GM12878 (cell line): ENCODE data around the gene THBS1. TPM values are rescaled to one million over a fixed set of nuclear protein-coding genes. Genes with fewer than 3 reads are reported as not detected.

Source experiments
- ATAC-seq: fragments of 200-7000 bp; cut with Tn5 transposase; 3 replicates; pipeline ENCODE4 v1.9.1; 2020; ENCODE audit warnings: mild to moderate bottlenecking, moderate library complexity
- BruUV-seq: library from RNA; stranded (reverse); fragments of 400-500 nt; replicated peaks from 2 replicates; lab custom pipeline; 2021; lab: Mats Ljungman, UMichigan
- CTCF ChIA-PET: fragments of 300-600 bp; sonication (Branson Sonifier 250); formaldehyde crosslinking; extraction: SDS; loops from one replicate; lab custom pipeline; 2021; ENCODE audit warnings: inconsistent platforms; lab: Yijun Ruan, JAX
- POLR2A ChIA-PET: fragments of 350-600 bp; formaldehyde crosslinking; extraction: SDS; loops from one replicate; lab custom pipeline; 2021; ENCODE audit warnings: inconsistent platforms; lab: Charles Lee
- RAD21 ChIA-PET: fragments of 300-600 bp; sonication (Branson Sonifier 250); formaldehyde crosslinking; loops from one replicate; lab custom pipeline; 2023; ENCODE audit warnings: antibody characterized with exemption; ENCODE audit not compliant: unreplicated experiment; lab: Charles Lee
- SMC1A ChIA-PET: fragments of 300-600 bp; sonication (Branson Sonifier 250); formaldehyde crosslinking; loops from one replicate; lab custom pipeline; 2023; ENCODE audit not compliant: unreplicated experiment, uncharacterized antibody; lab: Charles Lee
- DNase-seq: peaks from one replicate; pipeline ENCODE4 v3.0.0-alpha.2; 2011; ENCODE audit warnings: low read depth, low spot score
- FAIRE-seq: peaks from 3 replicates; lab custom pipeline; 2011; peaks lifted over from hg19 to GRCh38; lab: Jason Lieb, UNC
- H2AFZ ChIP-seq: 2 replicates; pipeline ENCODE4 v1.6.0; 2011; ENCODE audit warnings: low read depth, low read length, control low read depth; ENCODE audit not compliant: control insufficient read depth
- H3K27ac ChIP-seq: 2 replicates; pipeline ENCODE4 v1.5.1; 2011; ENCODE audit warnings: control low read depth; ENCODE audit not compliant: control insufficient read depth, insufficient read depth
- H3K27me3 ChIP-seq, 2 experiments: replicated peaks in 1 of 2; 2 replicates each; pipeline versions ENCODE4 v1.6.0 to v1.6.1; 2011; ENCODE audit warnings: low read length in 1 of 2; ENCODE audit not compliant: control insufficient read depth in 2 of 2, insufficient read depth in 2 of 2
- H3K36me3 ChIP-seq, 2 experiments: 2 replicates each; pipeline ENCODE4 v1.5.1; 2011; ENCODE audit warnings: low read length in 1 of 2; ENCODE audit not compliant: control insufficient read depth in 2 of 2, insufficient read depth in 2 of 2
- H3K4me1 ChIP-seq: 2 replicates; pipeline ENCODE4 v1.6.1; 2011; ENCODE audit warnings: mild to moderate bottlenecking, low read length, moderate library complexity, mixed read lengths; ENCODE audit not compliant: control insufficient read depth, insufficient read depth
- H3K4me2 ChIP-seq: 2 replicates; pipeline ENCODE4 v1.6.0; 2011; ENCODE audit warnings: control low read depth; ENCODE audit not compliant: control insufficient read depth, insufficient read depth
- H3K4me3 ChIP-seq: fragments of 200-600 bp; sonication (generic); 2 replicates; pipeline ENCODE4 v1.5.1; 2016
- H3K79me2 ChIP-seq: 2 replicates; pipeline ENCODE4 v1.6.0; 2011; ENCODE audit warnings: low read length; ENCODE audit not compliant: control insufficient read depth, insufficient read depth
- H3K9ac ChIP-seq: 2 replicates; pipeline ENCODE4 v1.8.0; 2011; ENCODE audit warnings: low read length, control low read depth, mixed read lengths; ENCODE audit not compliant: control insufficient read depth, insufficient read depth
- H3K9me3 ChIP-seq: replicated peaks from 3 replicates; pipeline ENCODE4 v1.5.1; 2011; ENCODE audit warnings: mild to moderate bottlenecking, low read length; ENCODE audit not compliant: control insufficient read depth, insufficient read depth
- H4K20me1 ChIP-seq: 2 replicates; pipeline ENCODE4 v1.6.0; 2011; ENCODE audit not compliant: control insufficient read depth, insufficient read depth
- CREB1 ChIP-seq: IDR thresholded peaks from 2 replicates; pipeline ENCODE4 v1.6.1; 2012; ENCODE audit warnings: low read depth, mild to moderate bottlenecking, inconsistent platforms
- FOXK2 ChIP-seq: fragments of 450-650 bp; IDR thresholded peaks from 2 replicates; pipeline ENCODE4 v1.6.1; 2017; ENCODE audit warnings: mild to moderate bottlenecking, moderate library complexity
- HCFC1 ChIP-seq: fragments of 150-350 bp; IDR thresholded peaks from 2 replicates; pipeline ENCODE4 v1.6.1; 2014; ENCODE audit warnings: low read length
- IKZF2 ChIP-seq, 2 experiments: fragments of 450-650 bp; IDR thresholded peaks; 2 replicates each; pipeline ENCODE4 v1.6.1; 2017; ENCODE audit warnings: mild to moderate bottlenecking in 2 of 2, moderate library complexity in 2 of 2
- PML ChIP-seq: IDR thresholded peaks from 2 replicates; pipeline ENCODE4 v1.6.1; 2012; ENCODE audit warnings: low read length, inconsistent platforms
- RAD51 ChIP-seq: fragments of 450-650 bp; IDR thresholded peaks from 2 replicates; pipeline ENCODE4 v1.6.1; 2016; ENCODE audit warnings: moderate library complexity, mild to moderate bottlenecking, inconsistent platforms
- SMAD5 ChIP-seq: IDR thresholded peaks from 2 replicates; pipeline ENCODE4 v1.6.1; 2016; ENCODE audit warnings: antibody characterized with exemption, low read depth
- ZSCAN29 ChIP-seq: fragments of 450-650 bp; IDR thresholded peaks from 2 replicates; pipeline ENCODE4 v1.6.1; 2017; ENCODE audit warnings: mild to moderate bottlenecking, moderate library complexity
- WGBS: methylation state at CpG from one replicate; pipeline ENCODE4 v1.1.6; 2016; ENCODE audit warnings: low lambda C conversion rate; ENCODE audit not compliant: insufficient replicate concordance, insufficient coverage; ENCODE audit errors: missing lambda C conversion rate; 5-methylcytosine and 5-hydroxymethylcytosine counted together
- in situ Hi-C: fragments of 300-500 bp; cut with MboI; formaldehyde crosslinking; loops from 9 replicates; pipeline ENCODE4 v1.14.3; 2018; ENCODE audit warnings: mixed read lengths
- intact Hi-C: fragments of 100-400 bp; cut with micrococcal nuclease; formaldehyde crosslinking; loops from one replicate; pipeline ENCODE4 v1.14.2; 2022; ENCODE audit not compliant: unreplicated experiment
- polyA plus RNA-seq, 11 experiments: library from polyadenylated mRNA; depleted of rRNA in 4 of 11; unstranded in 6 of 11; stranded (reverse) in 5 of 11; fragments of >200 nt; fragmentation: Nextera tagmentation in 4 of 11; fragmentation: Illumina TruSeq in 1 of 11; extraction: Ambion mirVana in 4 of 11; extraction: Trizol in 1 of 11; gene quantifications; 1 replicate in 1 of 11; 2 replicates in 10 of 11; pipeline versions ENCODE4 v1.2.1 to v1.2.3, GENCODE V29; 2011 to 2016; ENCODE audit warnings: inconsistent platforms in 2 of 11, missing spikeins in 2 of 11, low read depth in 1 of 11
- total RNA-seq, 4 experiments: library from RNA; depleted of rRNA in 3 of 4; stranded (reverse); fragments of >200 nt in 3 of 4; fragmentation: Illumina TruSeq in 1 of 4; extraction: Trizol in 1 of 4; gene quantifications; 2 replicates each; pipeline versions ENCODE4 v1.2.1 to v1.2.3, GENCODE V29; 2013 to 2021
- TF ChIP-seq, protein P1 (sequence below): fragments of 450-650 bp; IDR thresholded peaks from 2 replicates; pipeline ENCODE4 v1.6.1; 2017; ENCODE audit warnings: low read depth, mild to moderate bottlenecking, moderate library complexity
- TF ChIP-seq, protein P2 (sequence below): fragments of 450-650 bp; IDR thresholded peaks from 2 replicates; pipeline ENCODE4 v1.6.1; 2017; ENCODE audit warnings: mild to moderate bottlenecking, low read depth, inconsistent platforms; ENCODE audit not compliant: poor library complexity, severe bottlenecking

Gene THBS1
- total and polyA plus RNA-seq, 10 of the 15 experiments (the other 5 are each of a cell fraction or from before 2014, with no cell fraction given): under 0.01 to 1.5 (median 0.23) TPM; not detected in 3

DNA sequence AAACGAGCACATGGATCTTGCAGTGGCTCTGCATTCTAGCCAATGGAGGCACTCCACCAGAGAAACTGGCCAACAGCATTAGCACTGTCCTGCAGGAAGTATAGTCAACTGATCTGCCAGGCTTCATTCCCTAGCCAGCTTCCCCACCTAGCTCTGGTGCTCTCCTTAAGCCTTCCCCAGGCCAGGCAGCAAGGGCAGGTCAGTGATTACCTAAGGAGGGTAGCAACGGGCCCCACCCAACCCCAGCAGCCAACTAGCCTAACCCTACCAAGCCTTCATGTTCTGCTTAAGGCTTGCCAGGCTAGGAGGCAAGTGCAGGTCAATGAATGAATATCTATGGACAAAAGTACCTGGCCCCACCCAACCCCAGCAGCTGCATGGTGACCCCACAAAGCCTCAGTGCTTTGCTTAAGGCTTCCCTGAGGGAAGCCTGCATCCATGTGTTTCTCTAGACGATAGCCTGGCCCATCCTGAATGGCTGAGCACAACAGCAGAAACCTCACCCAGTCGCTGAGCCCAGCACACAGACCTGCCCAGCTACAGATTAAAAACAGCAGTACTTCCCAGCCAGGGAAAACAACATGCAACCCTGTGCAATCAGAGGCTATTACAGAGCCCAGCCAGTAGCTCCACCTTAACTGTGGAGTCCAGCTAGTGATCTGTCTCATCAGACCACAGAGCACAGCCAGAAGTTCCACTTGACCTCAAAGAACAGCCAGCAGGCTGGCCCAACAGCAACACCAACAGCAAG, 28.5 kb downstream of the THBS1 start:
- POLR2A ChIA-PET: no interaction called here
- no peak overlapping the region for H3K4me2 ChIP-seq
- no peak for FAIRE-seq

More for the DNA sequence above, 28.5 kb downstream of the THBS1 start:
- ChIA-PET RAD21 (interaction anchor here (1.5 to 2.3 kb wide), 2 partner anchors 13 to 148 kb away, joined by 3 to 6 read pairs; no protein-coding TSS in a partner anchor), SMC1A (interaction anchor here (1.0 to 4.4 kb wide), 4 partner anchors 10 to 147 kb away, joined by 3 to 32 read pairs (median 6); no protein-coding TSS in a partner anchor), CTCF (interaction anchor here (1.2 to 1.4 kb wide), 2 partner anchors 8 to 12 kb away, joined by 3 to 4 read pairs; no protein-coding TSS in a partner anchor)
- intact Hi-C loops (no loop called here), in situ Hi-C loops (no loop called here)
- Histone ChIP-seq H3K27me3 (peaks cover 0 to 2% of the 10 kb centered on the region in 2 experiments; a peak in 1 of 4 replicates), H3K4me3 (no peak overlapping the region), H2AFZ (no peak overlapping the region), H3K9me3 (peaks cover 5% of the 10 kb centered on the region; the same call in 2 of the 3 replicates), H3K27ac (no peak overlapping the region), H4K20me1 (no peaks in the 10 kb centered on the region), H3K79me2 (no peaks in the 10 kb centered on the region), H3K9ac (no peak overlapping the region), H3K4me1 (no peaks in the 10 kb centered on the region), H3K36me3 (no peaks in the 10 kb centered on the region)
- TF ChIP-seq IKZF2 (IDR thresholded peaks at IDR 0.05) (no peak), PML (no peak), RAD51 (no peak), HCFC1 (no peak), CREB1 (no peak), SMAD5 (no peak), FOXK2 (no peak), ZSCAN29 (no peak)
- TF ChIP-seq, protein P1, sequence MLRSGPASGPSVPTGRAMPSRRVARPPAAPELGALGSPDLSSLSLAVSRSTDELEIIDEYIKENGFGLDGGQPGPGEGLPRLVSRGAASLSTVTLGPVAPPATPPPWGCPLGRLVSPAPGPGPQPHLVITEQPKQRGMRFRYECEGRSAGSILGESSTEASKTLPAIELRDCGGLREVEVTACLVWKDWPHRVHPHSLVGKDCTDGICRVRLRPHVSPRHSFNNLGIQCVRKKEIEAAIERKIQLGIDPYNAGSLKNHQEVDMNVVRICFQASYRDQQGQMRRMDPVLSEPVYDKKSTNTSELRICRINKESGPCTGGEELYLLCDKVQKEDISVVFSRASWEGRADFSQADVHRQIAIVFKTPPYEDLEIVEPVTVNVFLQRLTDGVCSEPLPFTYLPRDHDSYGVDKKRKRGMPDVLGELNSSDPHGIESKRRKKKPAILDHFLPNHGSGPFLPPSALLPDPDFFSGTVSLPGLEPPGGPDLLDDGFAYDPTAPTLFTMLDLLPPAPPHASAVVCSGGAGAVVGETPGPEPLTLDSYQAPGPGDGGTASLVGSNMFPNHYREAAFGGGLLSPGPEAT: no peak
- TF ChIP-seq, protein P2, sequence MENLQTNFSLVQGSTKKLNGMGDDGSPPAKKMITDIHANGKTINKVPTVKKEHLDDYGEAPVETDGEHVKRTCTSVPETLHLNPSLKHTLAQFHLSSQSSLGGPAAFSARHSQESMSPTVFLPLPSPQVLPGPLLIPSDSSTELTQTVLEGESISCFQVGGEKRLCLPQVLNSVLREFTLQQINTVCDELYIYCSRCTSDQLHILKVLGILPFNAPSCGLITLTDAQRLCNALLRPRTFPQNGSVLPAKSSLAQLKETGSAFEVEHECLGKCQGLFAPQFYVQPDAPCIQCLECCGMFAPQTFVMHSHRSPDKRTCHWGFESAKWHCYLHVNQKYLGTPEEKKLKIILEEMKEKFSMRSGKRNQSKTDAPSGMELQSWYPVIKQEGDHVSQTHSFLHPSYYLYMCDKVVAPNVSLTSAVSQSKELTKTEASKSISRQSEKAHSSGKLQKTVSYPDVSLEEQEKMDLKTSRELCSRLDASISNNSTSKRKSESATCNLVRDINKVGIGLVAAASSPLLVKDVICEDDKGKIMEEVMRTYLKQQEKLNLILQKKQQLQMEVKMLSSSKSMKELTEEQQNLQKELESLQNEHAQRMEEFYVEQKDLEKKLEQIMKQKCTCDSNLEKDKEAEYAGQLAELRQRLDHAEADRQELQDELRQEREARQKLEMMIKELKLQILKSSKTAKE: no peak
- no peak for ATAC-seq
- BruUV-seq: no TSS peak
- 2% methylated on average over 4 of the region's 4 CpGs for WGBS
- no peak for DNase-seq
